RWPE1 (cell line): Measurements from ENCODE around the gene KCNMB1.

Experiments
- CTCF ChIA-PET: fragments of 350-600 bp; sonication (Branson Sonifier 250); formaldehyde crosslinking; extraction: SDS; loops from one replicate; lab custom pipeline; 2021; lab: Yijun Ruan, JAX
- POLR2A ChIA-PET: fragments of 400-600 bp; formaldehyde crosslinking; extraction: SDS; loops from one replicate; lab custom pipeline; 2020; ENCODE audit warnings: antibody characterized with exemption; ENCODE audit not compliant: low non-redundant PET; lab: Yijun Ruan, JAX
- DNase-seq: peaks from one replicate; pipeline ENCODE4 v3.0.0; 2012; ENCODE audit warnings: low spot score
- H3K27ac ChIP-seq: fragments of 450-650 bp; 2 replicates; pipeline ENCODE4 v1.5.1; 2017
- CTCF ChIP-seq: fragments of 450-650 bp; conservative IDR thresholded peaks from 2 replicates; pipeline ENCODE4 v1.5.1; 2017; ENCODE audit warnings: low read depth, mild to moderate bottlenecking

KCNMB1 gene

GRCh38 chr5:170404398-170404797 is 15.2 kb upstream of the KCNMB1 start:
- H3K27ac ChIP-seq: no peak overlapping the region
- POLR2A ChIA-PET: no interaction called here
- no peak for DNase-seq
- CTCF ChIA-PET: interaction anchor here (0.6 to 1.2 kb wide), 7 partner anchors 12 to 178 kb away, joined by 3 to 5 read pairs (median 3); no protein-coding TSS in a partner anchor
- TF ChIP-seq CTCF: no peak

GRCh38 chr5:170403675-170404074 is 14.5 kb upstream of the KCNMB1 start:
- no peak for DNase-seq
- CTCF ChIA-PET: interaction anchor here (0.6 to 1.2 kb wide), 5 partner anchors 20 to 178 kb away, joined by 3 to 5 read pairs (median 4); no protein-coding TSS in a partner anchor
- H3K27ac ChIP-seq: no peak overlapping the region
- POLR2A ChIA-PET: no interaction called here
- TF ChIP-seq CTCF: no peak

- no peak for TF ChIP-seq CTCF
- POLR2A ChIA-PET: interaction anchor here (0.7 kb wide), 1 partner anchor 197 kb away, joined by 3 read pairs; no protein-coding TSS in a partner anchor
- H3K27ac ChIP-seq: no peak overlapping the region
- CTCF ChIA-PET: no interaction called here
- DNase-seq: no peak
Observed at GRCh38 chr5:170402508-170402907, 13.3 kb upstream of the KCNMB1 start.

- TF ChIP-seq CTCF: no peak
- DNase-seq: no peak
- POLR2A ChIA-PET: no interaction called here
- H3K27ac ChIP-seq: no peak overlapping the region
- CTCF ChIA-PET: interaction anchor here (0.6 to 0.7 kb wide), 2 partner anchors 35 to 1474 kb away, joined by 3 to 4 read pairs; no protein-coding TSS in a partner anchor
Observed at GRCh38 chr5:170397059-170397458, 7.9 kb upstream of the KCNMB1 start.

GRCh38 chr5:170393958-170394357 is 4.8 kb upstream of the KCNMB1 start:
- no peak overlapping the region for H3K27ac ChIP-seq
- ChIA-PET CTCF (no interaction called here), POLR2A (no interaction called here)
- no peak for DNase-seq
- no peak for TF ChIP-seq CTCF

GRCh38 chr5:170393235-170393634 is 4.1 kb upstream of the KCNMB1 start:
- H3K27ac ChIP-seq: no peak overlapping the region
- no peak for DNase-seq
- no peak for TF ChIP-seq CTCF
- ChIA-PET POLR2A (no interaction called here), CTCF (no interaction called here)
